Activated CD8-positive, alpha-beta memory T cell treated with anti-CD3 and anti-CD28 coated beads, Interleukin-2, amount 50 U/mL, for 48 hours (primary cell): ENCODE data around the gene C17orf75.
"Not testable (repeated sequence)": the region's sequence is repeated elsewhere in the genome, so short reads cannot be mapped to it uniquely, and the experiment has no call there.

Experiments used
- DNase-seq: peaks from one replicate; pipeline ENCODE4 v3.0.0-alpha.2; 2020

The C17orf75 gene

GRCh38 chr17:32342603-32343325 lies 791 bp upstream of the C17orf75 start:
- peak; percentile 51 for DNase-seq

DNA sequence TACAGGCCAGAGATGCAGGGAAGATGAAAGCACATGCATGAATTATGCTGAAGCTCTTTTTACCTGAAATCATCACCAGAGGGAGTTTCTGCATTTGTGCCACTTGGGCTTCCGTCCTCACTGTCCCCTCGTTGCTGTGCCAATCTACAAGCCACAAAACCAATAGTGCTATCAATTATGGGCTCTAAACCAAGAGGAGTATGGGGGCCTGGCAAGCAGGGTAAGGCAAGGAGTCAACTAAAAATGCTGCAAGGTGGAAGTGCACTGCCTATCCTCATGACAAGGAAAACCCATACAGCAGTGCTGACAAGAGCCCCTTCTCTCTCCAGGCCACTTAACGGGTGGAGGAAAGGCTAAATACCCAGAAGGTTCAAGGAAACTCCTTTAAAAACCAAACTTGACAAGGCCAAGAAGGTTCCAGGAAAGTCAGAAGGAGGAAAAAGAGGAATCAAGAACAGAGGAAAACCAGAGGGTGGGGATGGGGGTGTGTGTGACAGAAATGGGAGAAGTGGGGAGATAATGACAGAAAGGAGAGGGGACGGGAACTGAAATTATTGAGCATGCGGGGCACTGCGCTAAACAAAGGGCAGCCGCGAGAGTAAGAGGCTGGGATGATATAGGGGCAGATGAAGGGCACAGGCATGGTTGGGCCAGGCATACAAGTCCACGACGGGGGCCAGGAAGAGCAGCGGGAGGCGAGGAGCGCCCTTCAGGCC lies 674 bp downstream of the C17orf75 start:
- DNase-seq, result peak; percentile 63

DNA sequence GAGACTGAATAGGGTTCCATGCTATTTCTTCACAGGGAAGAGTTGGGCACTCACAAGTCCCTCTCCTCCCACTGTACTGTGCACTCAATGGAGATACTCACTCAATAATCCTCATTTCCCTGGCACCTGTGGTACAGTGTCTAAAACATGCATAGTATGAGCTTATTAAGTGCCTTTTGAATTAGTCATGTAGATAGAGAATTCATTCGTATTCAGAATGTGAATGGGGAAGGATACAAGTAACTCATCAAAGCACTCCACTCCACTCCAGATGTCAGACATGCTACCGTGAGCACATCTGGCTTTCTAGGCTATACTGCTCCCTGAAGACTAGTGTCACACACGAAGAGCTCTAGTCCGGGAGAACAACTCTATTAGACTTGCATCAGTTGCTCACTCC lies 6.3 kb downstream of the C17orf75 start:
- DNase-seq, result no peak

DNA sequence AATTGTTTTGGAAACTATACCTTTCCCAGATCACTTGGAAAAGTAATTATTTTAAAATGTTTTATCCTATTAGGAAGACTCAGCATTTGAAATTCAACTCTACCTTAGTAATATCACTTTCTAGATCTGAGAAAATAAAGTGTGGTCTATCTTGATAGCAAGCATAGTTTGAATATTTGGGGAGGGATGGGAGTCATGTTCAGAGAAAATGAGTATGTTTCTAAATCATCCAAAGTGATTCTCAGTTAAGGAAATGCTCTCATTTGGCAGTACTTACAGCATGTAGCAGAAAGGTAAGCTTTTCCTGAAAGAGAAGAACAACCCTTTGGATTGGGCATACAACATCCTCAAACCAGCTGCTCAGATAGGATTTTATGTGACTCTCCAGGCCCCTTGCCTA lies 6.9 kb downstream of the C17orf75 start:
- DNase-seq, result no peak

DNA sequence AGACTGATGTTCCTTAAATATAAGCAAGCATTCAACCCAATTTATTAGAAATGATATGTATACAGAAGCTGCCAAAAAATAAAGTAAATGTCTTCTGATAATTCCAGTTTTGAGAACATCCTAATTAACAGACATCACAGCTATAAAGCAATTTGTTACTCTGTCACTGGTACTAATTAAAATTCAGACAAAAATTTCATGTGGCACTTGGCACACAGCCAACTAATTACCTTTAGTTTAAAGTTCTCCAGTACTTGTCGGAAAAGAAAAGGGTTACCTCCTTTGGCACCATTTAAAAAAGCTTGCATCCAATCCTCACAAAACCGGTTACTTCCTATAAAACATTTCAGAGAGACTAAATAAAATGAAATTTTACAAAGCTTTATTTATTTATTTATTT lies 8.8 kb downstream of the C17orf75 start:
- DNase-seq, result no peak

- DNase-seq, result no peak
These were observed 10.5 kb downstream of the C17orf75 start for GRCh38 chr17:32331243-32332040.

- no peak for DNase-seq
These were observed 11.8 kb downstream of the C17orf75 start for GRCh38 chr17:32330147-32330546.

DNA sequence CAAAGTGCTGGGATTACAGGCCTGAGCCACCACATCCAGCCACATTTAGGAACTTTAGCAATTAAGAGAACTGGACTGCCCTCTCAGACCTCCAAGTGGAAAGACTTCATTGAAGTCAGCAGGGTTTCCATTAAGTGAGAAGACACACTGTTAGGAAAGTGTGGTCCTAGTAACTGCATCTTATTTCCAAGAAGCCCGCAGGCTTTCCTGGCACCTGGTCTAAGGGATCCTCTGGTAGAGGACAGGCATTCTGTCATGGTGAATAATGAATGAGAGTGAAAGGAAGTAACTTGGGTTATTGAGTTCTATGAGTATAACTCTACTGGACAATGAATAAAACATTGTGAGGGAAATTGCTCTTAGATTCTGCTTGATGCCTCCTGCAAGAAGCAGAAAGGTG lies 14.1 kb downstream of the C17orf75 start:
- no peak for DNase-seq

DNA sequence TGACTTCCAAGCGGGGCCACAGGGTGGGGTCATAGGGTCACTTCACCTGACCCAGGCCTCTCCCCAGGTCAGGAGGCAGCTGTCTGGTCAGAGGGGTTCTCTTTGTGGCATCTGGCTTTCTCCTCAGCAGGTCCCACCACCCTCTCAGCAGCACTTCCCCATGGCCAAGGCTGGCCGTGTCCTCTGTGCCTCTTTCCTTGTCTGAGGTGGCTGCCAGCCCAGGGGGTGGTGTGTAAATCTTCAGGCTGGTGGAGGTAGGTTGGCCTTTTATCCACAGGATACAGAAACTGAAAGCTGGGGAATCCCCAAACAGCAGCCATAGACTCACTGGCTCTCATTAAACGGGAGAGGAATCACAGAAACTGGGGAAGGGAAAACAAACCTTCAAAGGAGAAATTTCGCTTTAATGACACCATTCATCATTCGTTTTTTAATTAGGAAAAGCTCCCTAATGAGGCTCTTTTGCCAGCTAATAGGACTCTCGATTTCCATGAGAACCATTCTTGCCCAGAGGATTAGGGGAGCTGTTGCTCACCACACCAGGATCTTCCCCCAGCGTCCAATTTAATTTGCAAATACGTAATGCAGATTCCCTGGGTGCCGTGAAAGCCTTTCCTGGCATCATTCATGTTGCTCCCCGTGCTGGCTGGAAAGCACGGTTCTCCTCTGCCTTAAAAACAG lies 18.0 kb downstream of the C17orf75 start:
- DNase-seq, result no peak

DNA sequence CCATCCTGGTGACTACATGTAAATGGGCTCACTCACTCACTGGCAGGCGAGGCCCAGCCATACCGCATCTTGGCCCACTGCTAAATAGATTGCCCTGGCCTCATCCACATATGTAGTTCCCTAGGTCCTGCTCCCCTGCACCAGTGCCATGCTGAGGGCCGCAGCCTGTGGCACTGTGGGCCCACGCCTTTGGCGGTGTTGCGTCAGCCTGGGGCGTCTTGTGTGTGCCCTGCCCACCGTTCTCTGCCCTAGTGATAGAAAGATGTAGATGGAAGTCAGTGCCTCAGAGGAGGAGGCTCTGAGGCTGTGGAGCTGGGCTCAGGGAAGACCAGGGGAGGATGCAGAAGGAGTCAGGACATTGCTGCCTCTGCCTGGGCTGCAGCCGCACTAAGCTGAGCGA lies 18.9 kb downstream of the C17orf75 start:
- no peak for DNase-seq

- DNase-seq, result no peak
These were observed 21.1 kb downstream of the C17orf75 start for GRCh38 chr17:32320847-32321246.

GRCh38 chr17:32320080-32320479 lies 21.9 kb downstream of the C17orf75 start:
- not testable (repeated sequence) for DNase-seq

DNA sequence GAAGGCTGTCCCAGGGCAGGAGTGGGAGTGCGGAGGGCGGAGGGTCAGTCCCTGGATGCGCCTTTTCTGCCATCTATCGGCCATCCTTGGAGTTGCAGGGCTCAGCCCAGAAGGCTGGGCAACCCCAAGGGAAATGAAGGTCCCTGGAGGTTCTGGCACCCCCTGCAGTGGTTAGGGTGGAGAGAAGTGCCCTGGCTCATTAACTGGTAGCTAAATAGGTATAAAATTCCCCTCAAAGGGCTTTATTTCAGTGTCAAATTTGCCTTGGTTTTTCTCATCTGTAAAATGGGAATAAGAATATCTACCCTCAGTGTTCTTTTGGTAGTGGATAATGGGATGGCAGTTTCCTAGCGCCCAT lies 22.4 kb downstream of the C17orf75 start:
- peak; percentile 95 for DNase-seq

DNA sequence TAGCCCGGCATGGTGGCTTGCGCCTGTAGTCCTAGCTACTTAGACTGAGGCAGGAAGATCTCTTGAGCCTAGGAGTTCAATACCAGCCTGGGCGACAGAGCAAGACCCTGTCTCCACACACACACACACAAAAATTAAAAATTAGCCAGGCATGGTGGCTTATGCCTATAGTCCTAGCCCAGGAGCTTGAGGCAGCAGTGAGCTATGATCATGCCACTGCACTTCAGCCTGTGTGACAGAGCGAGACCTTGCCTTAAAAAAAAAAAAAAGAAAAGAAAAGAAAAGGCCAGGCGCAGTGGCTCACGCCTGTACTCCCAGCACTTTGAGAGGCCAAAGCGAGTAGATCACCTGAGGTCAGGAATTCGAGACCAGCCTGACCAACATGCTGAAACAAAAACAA lies 23.9 kb downstream of the C17orf75 start:
- no peak for DNase-seq

DNA sequence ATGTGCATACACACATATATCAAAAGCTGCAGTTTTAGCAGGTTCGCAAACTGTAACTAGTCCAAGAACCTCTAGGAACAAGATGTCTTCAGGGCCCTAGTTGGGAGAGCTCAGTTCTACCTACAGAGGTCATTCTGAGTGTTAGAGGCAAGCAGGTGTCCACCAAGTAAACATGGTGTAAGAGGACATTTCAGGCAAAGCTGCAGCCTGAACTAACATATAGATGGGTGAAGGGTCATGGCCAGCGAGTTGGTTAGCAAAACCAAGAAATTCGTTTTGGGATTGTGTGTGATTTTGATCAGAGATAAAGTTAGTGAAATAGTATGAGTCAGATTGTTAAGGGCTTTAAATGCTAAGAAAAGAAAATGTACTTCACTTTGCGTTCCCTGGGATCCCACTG lies 24.6 kb downstream of the C17orf75 start:
- no peak for DNase-seq

- not testable (repeated sequence) for DNase-seq
These were observed 25.3 kb downstream of the C17orf75 start for GRCh38 chr17:32316653-32317052.

DNA sequence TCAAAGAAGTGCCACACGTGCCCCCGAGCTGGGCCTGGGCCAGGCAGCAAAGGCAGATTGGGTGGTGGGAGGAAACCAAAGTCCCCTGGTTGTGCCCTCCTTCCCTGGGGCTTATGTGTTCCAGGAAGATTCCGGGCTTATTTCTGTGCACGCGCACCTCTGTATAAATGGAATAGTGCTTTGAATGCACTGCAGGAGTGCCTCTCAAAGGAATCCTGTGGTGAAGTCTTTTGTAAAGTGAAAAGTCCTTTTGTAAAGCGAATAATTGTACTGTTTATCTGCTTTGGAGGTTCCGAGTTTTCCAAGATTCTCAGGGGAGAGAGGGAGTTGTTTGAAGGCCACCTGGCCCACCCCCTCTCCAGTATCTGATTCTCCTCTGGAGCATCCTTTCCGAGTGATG lies 26.8 kb downstream of the C17orf75 start:
- no peak for DNase-seq

- no peak for DNase-seq
These were observed 27.3 kb downstream of the C17orf75 start for GRCh38 chr17:32314636-32315035.

GRCh38 chr17:32311028-32311536 lies 30.9 kb downstream of the C17orf75 start:
- DNase-seq, result no peak

DNA sequence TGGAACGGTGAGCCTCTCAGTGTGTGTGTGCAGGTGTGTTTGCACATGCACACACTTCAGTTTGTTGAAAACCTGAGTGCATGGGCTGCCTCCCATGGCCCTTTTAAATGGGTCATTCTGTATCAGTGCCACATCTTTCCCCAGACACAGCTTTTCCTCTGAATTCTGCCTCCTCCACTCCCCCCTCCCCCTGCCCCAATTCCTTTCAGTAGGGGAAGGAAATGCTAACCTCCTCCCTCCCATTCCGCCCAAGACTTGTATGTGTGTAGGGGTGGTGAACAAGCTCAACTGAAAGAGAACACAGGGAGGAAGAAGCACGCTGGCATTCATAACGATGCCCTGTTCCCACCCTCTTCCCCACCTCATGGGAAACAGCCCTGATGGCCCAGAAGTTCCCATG lies 34.3 kb downstream of the C17orf75 start:
- no peak for DNase-seq

DNA sequence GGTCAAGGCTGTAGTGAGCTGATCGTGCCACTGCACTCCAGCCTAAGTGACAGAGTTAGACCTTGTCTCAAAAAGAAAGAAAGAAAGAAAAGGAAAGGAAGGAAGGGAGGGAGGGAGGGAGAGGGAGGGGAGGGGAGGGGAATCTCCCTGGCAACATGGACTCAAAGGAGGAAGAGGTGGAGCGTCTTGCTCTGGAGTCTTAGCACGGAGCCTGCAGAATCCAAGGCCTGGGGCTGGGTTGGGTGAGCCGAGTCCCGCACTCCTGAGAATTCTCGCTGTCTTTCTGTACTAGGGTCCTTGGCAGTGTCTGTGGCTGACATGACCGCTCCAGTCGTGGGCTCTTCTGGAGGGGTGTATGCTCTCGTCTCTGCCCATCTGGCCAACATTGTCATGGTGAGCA lies 36.9 kb downstream of the C17orf75 start:
- no peak for DNase-seq

- no peak for DNase-seq
These were observed 38.1 kb downstream of the C17orf75 start for GRCh38 chr17:32303781-32304288.
